ENCODE data around the gene SDHAF2.

SDHAF2 gene

GRCh38 chr11:61489833-61490721, 60.2 kb downstream of the SDHAF2 start:
- H3K4me3 ChIP-seq (ENCODE audit: low read depth, low read length): no peak overlapping the region
- TF ChIP-seq CTCF (IDR thresholded peaks at IDR 0.05; ENCODE audit: low read depth, low read length): no peak
- no peak for TF ChIP-seq MYC (IDR thresholded peaks at IDR 0.05; ENCODE audit: low read depth, low read length)
- TF ChIP-seq MAX (IDR thresholded peaks at IDR 0.05; ENCODE audit: low read depth, low read length): no peak
- TF ChIP-seq POLR2A (IDR thresholded peaks at IDR 0.05; ENCODE audit: extremely low read depth, insufficient read length): no peak
- DNase-seq (ENCODE audit: low read depth): no peak

- no peak for DNase-seq (ENCODE audit: low read depth)
- TF ChIP-seq MYC (IDR thresholded peaks at IDR 0.05; ENCODE audit: low read depth, low read length): no peak
- H3K4me3 ChIP-seq (ENCODE audit: low read depth, low read length): no peak overlapping the region
Observed at GRCh38 chr11:61491736-61492395, 61.9 kb downstream of the SDHAF2 start.

- TF ChIP-seq MAX (IDR thresholded peaks at IDR 0.05; ENCODE audit: low read depth, low read length): no peak
- no peak for TF ChIP-seq MYC (IDR thresholded peaks at IDR 0.05; ENCODE audit: low read depth, low read length)
- TF ChIP-seq CTCF (IDR thresholded peaks at IDR 0.05; ENCODE audit: low read depth, low read length): no peak
- no peak for TF ChIP-seq POLR2A (IDR thresholded peaks at IDR 0.05; ENCODE audit: extremely low read depth, insufficient read length)
- no peak for DNase-seq (ENCODE audit: low read depth)
- H3K4me3 ChIP-seq (ENCODE audit: low read depth, low read length): no peak overlapping the region
Observed at GRCh38 chr11:61494381-61494961, 64.5 kb downstream of the SDHAF2 start.

GRCh38 chr11:61495801-61496601, 66.1 kb downstream of the SDHAF2 start:
- H3K4me3 ChIP-seq (ENCODE audit: low read depth, low read length): no peak overlapping the region
- DNase-seq (ENCODE audit: low read depth): no peak
- TF ChIP-seq MYC (IDR thresholded peaks at IDR 0.05; ENCODE audit: low read depth, low read length): no peak
- TF ChIP-seq POLR2A (IDR thresholded peaks at IDR 0.05; ENCODE audit: extremely low read depth, insufficient read length): no peak
- TF ChIP-seq CTCF (IDR thresholded peaks at IDR 0.05; ENCODE audit: low read depth, low read length): no peak
- TF ChIP-seq MAX (IDR thresholded peaks at IDR 0.05; ENCODE audit: low read depth, low read length): no peak

Data from NB4 (cell line).